IMR-90 (cell line): ENCODE data around the gene HACE1. TPM values are rescaled to one million over a fixed set of nuclear protein-coding genes. Genes with fewer than 3 reads are reported as not detected.

Experiments used
- ATAC-seq: fragments of 200-7000 bp; cut with Tn5 transposase; 2 replicates; pipeline ENCODE4 v1.9.1; 2020; ENCODE audit warnings: low read depth, mild to moderate bottlenecking, moderate library complexity
- BruUV-seq: library from RNA; stranded (reverse); fragments of 400-500 nt; replicated peaks from 2 replicates; lab custom pipeline; 2021; lab: Mats Ljungman, UMichigan
- CTCF ChIA-PET: fragments of 300-600 bp; formaldehyde crosslinking; extraction: SDS; loops from one replicate; lab custom pipeline; 2021; ENCODE audit warnings: antibody characterized with exemption; lab: Yijun Ruan, JAX
- POLR2A ChIA-PET: fragments of 300-600 bp; sonication (Branson Sonifier 250); formaldehyde crosslinking; loops from one replicate; lab custom pipeline; 2022; ENCODE audit warnings: antibody characterized with exemption; ENCODE audit not compliant: unreplicated experiment; lab: Charles Lee
- DNase-seq: peaks from one replicate; pipeline ENCODE4 v3.0.0; 2013
- H2AFZ ChIP-seq: replicated peaks from 2 replicates; pipeline ENCODE3; 2013; ENCODE audit warnings: low read length, mild to moderate bottlenecking; ENCODE audit not compliant: poor library complexity
- H2AK5ac ChIP-seq: 2 replicates; pipeline ENCODE4 v1.6.1; 2013; ENCODE audit warnings: low read depth, low read length, inconsistent platforms
- H2AK9ac ChIP-seq: replicated peaks from 2 replicates; pipeline ENCODE3; 2013; ENCODE audit warnings: mild to moderate bottlenecking, low read depth, low read length, moderate library complexity; ENCODE audit not compliant: poor library complexity
- H2BK120ac ChIP-seq: 2 replicates; pipeline ENCODE4 v1.6.1; 2013; ENCODE audit warnings: low read depth, low read length, inconsistent platforms
- H2BK15ac ChIP-seq: 3 replicates; pipeline ENCODE4 v1.6.1; 2013; ENCODE audit warnings: low read depth, low read length, inconsistent platforms
- H2BK20ac ChIP-seq: 2 replicates; pipeline ENCODE4 v1.6.1; 2013; ENCODE audit warnings: low read depth, mild to moderate bottlenecking, inconsistent platforms, low read length, moderate library complexity
- H2BK5ac ChIP-seq: 2 replicates; pipeline ENCODE4 v1.6.1; 2013; ENCODE audit warnings: mild to moderate bottlenecking, low read depth, low read length, inconsistent platforms; ENCODE audit not compliant: poor library complexity, severe bottlenecking
- H3K14ac ChIP-seq: replicated peaks from 2 replicates; pipeline ENCODE4 v1.6.1; 2013; ENCODE audit warnings: low read depth, low read length, inconsistent platforms
- H3K18ac ChIP-seq: 2 replicates; pipeline ENCODE4 v1.6.1; 2013; ENCODE audit warnings: low read depth, low read length, control low read depth
- H3K23ac ChIP-seq: 2 replicates; pipeline ENCODE4 v1.6.1; 2013; ENCODE audit warnings: low read depth, low read length, inconsistent platforms
- H3K27ac ChIP-seq: 2 replicates; pipeline ENCODE4 v1.5.1; 2013; ENCODE audit warnings: mild to moderate bottlenecking, control low read depth, low read length; ENCODE audit not compliant: insufficient read depth
- H3K27me3 ChIP-seq: 2 replicates; pipeline ENCODE4 v1.6.1; 2013; ENCODE audit warnings: low read length; ENCODE audit not compliant: control insufficient read depth, insufficient read depth
- H3K36me3 ChIP-seq: 2 replicates; pipeline ENCODE4 v1.6.1; 2013; ENCODE audit warnings: low read length, mixed read lengths; ENCODE audit not compliant: control insufficient read depth, insufficient read depth
- H3K4ac ChIP-seq: 2 replicates; pipeline ENCODE4 v1.6.1; 2013; ENCODE audit warnings: low read depth, low read length, inconsistent platforms
- H3K4me1 ChIP-seq: 2 replicates; pipeline ENCODE4 v1.6.1; 2013; ENCODE audit warnings: low read length, mixed read lengths; ENCODE audit not compliant: control insufficient read depth, insufficient read depth
- H3K4me2 ChIP-seq: 2 replicates; pipeline ENCODE4 v1.6.1; 2013; ENCODE audit warnings: low read depth, mild to moderate bottlenecking, control low read depth, low read length, moderate library complexity
- H3K4me3 ChIP-seq: 2 replicates; pipeline ENCODE4 v1.5.1; 2013; ENCODE audit warnings: low read depth, mild to moderate bottlenecking, control low read depth, low read length, moderate library complexity; ENCODE audit not compliant: insufficient read depth
- H3K56ac ChIP-seq: 2 replicates; pipeline ENCODE4 v1.6.1; 2013; ENCODE audit warnings: low read length, inconsistent platforms; ENCODE audit not compliant: insufficient read depth; ENCODE audit errors: extremely low read depth
- H3K79me1 ChIP-seq, 2 experiments: 2 replicates each; pipeline ENCODE4 v1.6.1; 2013; ENCODE audit warnings: low read length in 2 of 2, inconsistent platforms in 1 of 2, low read depth in 1 of 2
- H3K9ac ChIP-seq: 2 replicates; pipeline ENCODE4 v1.6.1; 2013; ENCODE audit warnings: low read depth, low read length, control low read depth
- H3K9me1 ChIP-seq: 2 replicates; pipeline ENCODE4 v1.6.1; 2013; ENCODE audit warnings: low read length, inconsistent platforms; ENCODE audit not compliant: insufficient read depth
- H3K9me3 ChIP-seq: 2 replicates; pipeline ENCODE4 v1.6.1; 2013; ENCODE audit warnings: low read length; ENCODE audit not compliant: control insufficient read depth, insufficient read depth
- H4K20me1 ChIP-seq: 2 replicates; pipeline ENCODE4 v1.6.1; 2013; ENCODE audit warnings: low read length, inconsistent platforms; ENCODE audit not compliant: insufficient read depth
- H4K5ac ChIP-seq: 2 replicates; pipeline ENCODE4 v1.6.1; 2013; ENCODE audit warnings: mild to moderate bottlenecking, low read depth, low read length, control low read depth
- H4K8ac ChIP-seq, 2 experiments: 2 replicates each; pipeline ENCODE4 v1.6.1; 2013; ENCODE audit warnings: low read depth in 2 of 2, low read length in 2 of 2, control low read depth in 1 of 2, inconsistent platforms in 1 of 2
- H4K91ac ChIP-seq: 2 replicates; pipeline ENCODE4 v1.6.1; 2013; ENCODE audit warnings: low read depth, low read length, inconsistent platforms; ENCODE audit not compliant: insufficient read depth
- MAFK ChIP-seq: IDR thresholded peaks from 2 replicates; pipeline ENCODE4 v1.6.1; 2012; ENCODE audit warnings: low read depth, low read length, improper control_type of control experiment
- WGBS, 2 experiments: methylation state at CpG; one replicate each; pipeline versions ENCODE4 v1.1.5 to v1.1.7; 2013; ENCODE audit warnings: missing lambda C conversion rate in 2 of 2; ENCODE audit not compliant: insufficient read length in 1 of 2; ENCODE audit errors: extremely low coverage in 2 of 2; 5-methylcytosine and 5-hydroxymethylcytosine counted together
- dilution Hi-C: fragments of 300-500 bp; cut with HindIII; formaldehyde crosslinking; loops from one replicate; pipeline ENCODE4 v1.14.3; 2018; ENCODE audit warnings: low sequenced_read_pairs; ENCODE audit not compliant: unreplicated experiment
- in situ Hi-C: fragments of 300-500 bp; cut with MboI; formaldehyde crosslinking; loops from 3 replicates; pipeline ENCODE4 v1.14.3; 2019; ENCODE audit warnings: low sequenced_read_pairs, inconsistent platforms, mixed read lengths
- intact Hi-C: fragments of 100-400 bp; cut with micrococcal nuclease; formaldehyde crosslinking; loops from 2 replicates; pipeline ENCODE4 v1.10.0; 2022
- polyA plus RNA-seq, 3 experiments: library from polyadenylated mRNA; depleted of rRNA; stranded (reverse); fragments of >200 nt; gene quantifications; 2 replicates each; pipeline ENCODE4 v1.2.3, GENCODE V29; 2012; ENCODE audit warnings: low replicate concordance in 1 of 3
- total RNA-seq: library from RNA; depleted of rRNA; stranded (reverse); fragments of >200 nt; gene quantifications from 2 replicates; pipeline ENCODE4 v1.2.3, GENCODE V29; 2012
- TF ChIP-seq, protein P1 (sequence below): conservative IDR thresholded peaks from 2 replicates; pipeline ENCODE4 v1.5.1; 2012; ENCODE audit warnings: mild to moderate bottlenecking, low read depth, low read length, improper control_type of control experiment

Gene HACE1
- total and polyA plus RNA-seq, 2 of the 4 experiments (the other 2 are of a cell fraction) = 5.4 to 10.8 TPM

GRCh38 chr6:104787305-104787704 lies 72.4 kb downstream of the HACE1 start:
- ChIA-PET POLR2A (no interaction called here), CTCF (interaction anchor here (0.6 kb wide), 1 partner anchor 29 kb away, joined by 5 read pairs; no protein-coding TSS in a partner anchor)
- no peak for ATAC-seq
- no peaks in the 10 kb centered on the region for H3K9me1 ChIP-seq
- no peak for DNase-seq
- no peak overlapping the region for H3K18ac ChIP-seq
- H2BK120ac ChIP-seq = no peak overlapping the region
- no peak overlapping the region for H3K23ac ChIP-seq
- H2AK9ac ChIP-seq = no peak overlapping the region
- peaks cover 3% of the 10 kb centered on the region for H3K4me1 ChIP-seq
- H2BK20ac ChIP-seq = no peak overlapping the region
- H2AFZ ChIP-seq = no peak overlapping the region
- H3K4me2 ChIP-seq = no peak overlapping the region
- H2BK15ac ChIP-seq = no peak overlapping the region
- intact Hi-C loops = no loop called here
- no peak overlapping the region for H3K56ac ChIP-seq
- no peak overlapping the region for H2AK5ac ChIP-seq
- H3K79me1 ChIP-seq = peaks cover 0 to 3% of the 10 kb centered on the region in 2 experiments; a peak in 1 of 4 replicates
- TF ChIP-seq MAFK = peak; percentile 79
- TF ChIP-seq, protein P1, sequence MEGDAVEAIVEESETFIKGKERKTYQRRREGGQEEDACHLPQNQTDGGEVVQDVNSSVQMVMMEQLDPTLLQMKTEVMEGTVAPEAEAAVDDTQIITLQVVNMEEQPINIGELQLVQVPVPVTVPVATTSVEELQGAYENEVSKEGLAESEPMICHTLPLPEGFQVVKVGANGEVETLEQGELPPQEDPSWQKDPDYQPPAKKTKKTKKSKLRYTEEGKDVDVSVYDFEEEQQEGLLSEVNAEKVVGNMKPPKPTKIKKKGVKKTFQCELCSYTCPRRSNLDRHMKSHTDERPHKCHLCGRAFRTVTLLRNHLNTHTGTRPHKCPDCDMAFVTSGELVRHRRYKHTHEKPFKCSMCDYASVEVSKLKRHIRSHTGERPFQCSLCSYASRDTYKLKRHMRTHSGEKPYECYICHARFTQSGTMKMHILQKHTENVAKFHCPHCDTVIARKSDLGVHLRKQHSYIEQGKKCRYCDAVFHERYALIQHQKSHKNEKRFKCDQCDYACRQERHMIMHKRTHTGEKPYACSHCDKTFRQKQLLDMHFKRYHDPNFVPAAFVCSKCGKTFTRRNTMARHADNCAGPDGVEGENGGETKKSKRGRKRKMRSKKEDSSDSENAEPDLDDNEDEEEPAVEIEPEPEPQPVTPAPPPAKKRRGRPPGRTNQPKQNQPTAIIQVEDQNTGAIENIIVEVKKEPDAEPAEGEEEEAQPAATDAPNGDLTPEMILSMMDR = no peak
- H4K8ac ChIP-seq = no peak overlapping the region
- no CpG with 5 or more reads among the region's 2 CpGs for WGBS, 2 experiments
- H3K9me3 ChIP-seq = no peaks in the 10 kb centered on the region
- no TSS peak for BruUV-seq
- dilution Hi-C loops = no loop called here
- no peak overlapping the region for H4K91ac ChIP-seq
- H3K9ac ChIP-seq = no peak overlapping the region
- H3K14ac ChIP-seq = no peak overlapping the region
- in situ Hi-C loops = no loop called here
- no peaks in the 10 kb centered on the region for H3K36me3 ChIP-seq
- H4K5ac ChIP-seq = no peak overlapping the region
- H3K27ac ChIP-seq = no peak overlapping the region
- no peak overlapping the region for H2BK5ac ChIP-seq
- no peaks in the 10 kb centered on the region for H3K27me3 ChIP-seq
- H4K20me1 ChIP-seq = no peaks in the 10 kb centered on the region
- H3K4me3 ChIP-seq = no peak overlapping the region
- H3K4ac ChIP-seq = no peak overlapping the region
